Body of pancreas (tissue), 4 donors: Measurements from ENCODE around the gene MPZL1. TPM values are rescaled to one million over a fixed set of nuclear protein-coding genes. Genes with fewer than 3 reads are reported as not detected.
"Not testable (repeated sequence)": the region's sequence is repeated elsewhere in the genome, so short reads cannot be mapped to it uniquely, and the experiment has no call there.

ENCODE experiments used
- ATAC-seq: fragments of 150-250 bp; one replicate; pipeline ENCODE4 v1.9.1; 2016
- DNase-seq, 4 donors: peaks; one replicate each; pipeline ENCODE4 v3.0.0-alpha.2; 2019
- H3K27ac ChIP-seq, 4 donors: fragments of 200-600 bp; sonication (generic); 1 replicate in 3 of 4; 2 replicates in 1 of 4; pipeline versions ENCODE4 v1.5.1 to v1.6.1; 2016 to 2019; ENCODE audit warnings: mild to moderate bottlenecking in 1 of 4, mixed read lengths in 1 of 4, moderate library complexity in 1 of 4
- H3K27me3 ChIP-seq, 2 donors: fragments of 200-600 bp; sonication (generic); one replicate each; pipeline ENCODE4 v1.6.0; 2016; ENCODE audit warnings: mild to moderate bottlenecking in 1 of 2
- H3K36me3 ChIP-seq, 2 donors: fragments of 200-600 bp; sonication (generic); replicated peaks in 1 of 2; 2 replicates each; pipeline ENCODE4 v1.5.1; 2016; ENCODE audit warnings: low read depth in 2 of 2; ENCODE audit not compliant: insufficient read depth in 1 of 2
- H3K4me1 ChIP-seq: fragments of 200-600 bp; sonication (generic); one replicate; pipeline ENCODE4 v1.6.0; 2016
- H3K4me3 ChIP-seq, 2 donors: fragments of 200-600 bp; sonication (generic); 1 replicate in 1 of 2; 2 replicates in 1 of 2; pipeline ENCODE4 v1.5.1; 2016 to 2019
- H3K9me3 ChIP-seq, 3 donors: fragments of 200-600 bp; sonication (generic); 1 replicate in 2 of 3; 2 replicates in 1 of 3; pipeline ENCODE4 v1.5.1; 2016
- POLR2A ChIP-seq, 3 donors: fragments of 450-650 bp; IDR thresholded peaks; one replicate each; pipeline ENCODE4 v1.6.1; 2016; ENCODE audit warnings: antibody characterized with exemption in 3 of 3, mild to moderate bottlenecking in 2 of 3
- WGBS, 2 donors: methylation state at CpG; one replicate each; pipeline ENCODE4 v1.1.5; 2017; 5-methylcytosine and 5-hydroxymethylcytosine counted together
- intact Hi-C: fragments of 100-400 bp; cut with DNase I; formaldehyde crosslinking; loops from one replicate; pipeline ENCODE4 v1.15.1; 2023
- total RNA-seq, 2 donors: library from RNA; depleted of rRNA; stranded (reverse); fragments of >200 nt; gene quantifications; one replicate each; pipeline ENCODE4 v1.1.0, GENCODE V29; 2016
- TF ChIP-seq, protein P1 (sequence below), 7 experiments: fragments of 450-650 bp in 4 of 7; fragments of 200-600 bp in 3 of 7; sonication (generic) in 3 of 7; IDR thresholded peaks; one replicate each; pipeline ENCODE4 v1.5.1; 2016 to 2019; ENCODE audit warnings: antibody characterized with exemption in 7 of 7

MPZL1 gene
- total RNA-seq, 2 donors from 2014 or later = 19.8 to 28.5 TPM

DNA sequence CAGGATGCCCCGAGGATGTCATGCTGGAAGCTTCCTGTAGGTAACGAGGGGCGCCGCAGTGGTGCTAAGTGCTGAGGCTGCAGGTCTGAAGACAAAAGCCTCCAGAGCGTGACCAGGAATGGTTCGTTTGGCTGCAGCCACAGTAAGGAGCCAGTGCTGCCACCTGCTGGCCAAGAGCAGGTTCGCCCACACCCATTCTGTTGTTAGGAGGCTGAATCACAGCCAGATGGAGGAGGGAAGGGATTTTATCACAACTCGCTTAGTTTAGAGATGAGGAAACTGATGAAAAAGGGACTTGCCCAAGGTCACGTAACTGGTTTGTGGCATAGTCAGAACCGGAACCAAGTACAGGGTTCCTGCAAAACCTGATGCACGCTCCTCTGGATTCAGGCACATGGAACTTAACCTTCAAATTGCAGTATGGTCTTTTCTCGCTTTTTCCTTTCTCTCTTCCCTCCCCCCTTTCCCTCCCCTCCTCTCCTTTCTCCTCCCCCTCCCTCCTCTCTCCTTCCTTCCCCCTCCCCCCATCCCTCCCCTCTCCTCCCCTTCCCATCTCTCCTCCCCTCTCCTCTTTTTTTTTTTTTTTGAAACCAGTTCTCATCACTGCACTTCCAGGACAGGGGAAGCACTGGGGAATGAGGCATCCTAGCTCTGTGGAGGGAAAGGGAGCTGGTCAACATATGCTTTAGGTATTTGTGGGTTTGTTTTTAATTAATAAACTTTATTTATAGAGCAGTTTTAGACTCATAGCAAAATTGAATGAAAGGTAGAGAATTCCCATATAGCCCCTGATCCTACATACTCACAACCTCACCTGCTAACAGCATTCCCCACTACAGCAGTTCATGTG, 81.8 kb downstream of the MPZL1 start:
- 8 to 15% methylated on average over 12 of the region's 12 CpGs for WGBS, 2 donors
- Histone ChIP-seq H3K27ac (no peak overlapping the region), H3K36me3 (no peaks in the 10 kb centered on the region), H3K4me3 (no peak overlapping the region), H3K4me1 (no peaks in the 10 kb centered on the region), H3K27me3 (no peaks in the 10 kb centered on the region), H3K9me3 (no peaks in the 10 kb centered on the region)
- TF ChIP-seq, protein P1, sequence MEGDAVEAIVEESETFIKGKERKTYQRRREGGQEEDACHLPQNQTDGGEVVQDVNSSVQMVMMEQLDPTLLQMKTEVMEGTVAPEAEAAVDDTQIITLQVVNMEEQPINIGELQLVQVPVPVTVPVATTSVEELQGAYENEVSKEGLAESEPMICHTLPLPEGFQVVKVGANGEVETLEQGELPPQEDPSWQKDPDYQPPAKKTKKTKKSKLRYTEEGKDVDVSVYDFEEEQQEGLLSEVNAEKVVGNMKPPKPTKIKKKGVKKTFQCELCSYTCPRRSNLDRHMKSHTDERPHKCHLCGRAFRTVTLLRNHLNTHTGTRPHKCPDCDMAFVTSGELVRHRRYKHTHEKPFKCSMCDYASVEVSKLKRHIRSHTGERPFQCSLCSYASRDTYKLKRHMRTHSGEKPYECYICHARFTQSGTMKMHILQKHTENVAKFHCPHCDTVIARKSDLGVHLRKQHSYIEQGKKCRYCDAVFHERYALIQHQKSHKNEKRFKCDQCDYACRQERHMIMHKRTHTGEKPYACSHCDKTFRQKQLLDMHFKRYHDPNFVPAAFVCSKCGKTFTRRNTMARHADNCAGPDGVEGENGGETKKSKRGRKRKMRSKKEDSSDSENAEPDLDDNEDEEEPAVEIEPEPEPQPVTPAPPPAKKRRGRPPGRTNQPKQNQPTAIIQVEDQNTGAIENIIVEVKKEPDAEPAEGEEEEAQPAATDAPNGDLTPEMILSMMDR (IDR thresholded peaks at IDR 0.05) = peak; percentile 88 to 96 (median 91)
- TF ChIP-seq POLR2A (IDR thresholded peaks at IDR 0.05) = no peak
- intact Hi-C loops = no loop called here
- ATAC-seq = peak; percentile 96
- peak; percentile 91 to 94 (median 92) for DNase-seq

DNA sequence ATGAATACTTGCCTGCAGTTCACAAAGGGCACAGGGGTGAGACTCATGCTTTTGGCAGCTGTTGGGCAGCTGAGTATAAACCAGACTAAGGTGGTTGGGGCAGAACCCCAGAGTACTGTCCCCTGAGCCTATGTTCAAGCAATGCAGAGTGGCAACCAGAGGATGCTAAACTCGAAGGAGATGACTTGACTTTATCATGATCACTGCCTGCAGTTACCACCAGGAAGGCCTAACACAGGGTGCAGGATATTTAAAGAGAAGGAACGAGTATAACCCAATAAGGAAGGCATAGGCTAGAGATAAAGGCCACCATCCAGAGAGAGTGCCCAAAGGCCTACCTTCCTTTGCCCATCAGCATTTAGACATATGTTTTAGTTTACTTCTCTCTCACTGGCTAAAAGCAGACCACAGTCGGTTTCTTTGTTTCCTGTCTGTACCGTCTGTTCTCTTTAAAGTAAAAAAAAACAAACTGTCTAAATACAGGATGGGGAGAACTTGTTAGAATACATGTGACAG, 83.3 kb downstream of the MPZL1 start:
- Histone ChIP-seq H3K4me1 (no peaks in the 10 kb centered on the region), H3K27ac (no peak overlapping the region), H3K9me3 (no peaks in the 10 kb centered on the region), H3K27me3 (no peaks in the 10 kb centered on the region), H3K4me3 (no peak overlapping the region), H3K36me3 (no peaks in the 10 kb centered on the region)
- ATAC-seq (no peak), DNase-seq (no peak)
- TF ChIP-seq POLR2A (IDR thresholded peaks at IDR 0.05) = no peak
- TF ChIP-seq, protein P1 (IDR thresholded peaks at IDR 0.05) = no peak
- 53 to 59% methylated on average over 4 of the region's 4 CpGs for WGBS, 2 donors
- intact Hi-C loops = no loop called here

- intact Hi-C loops, ATAC-seq, H3K4me1 ChIP-seq, H3K36me3 ChIP-seq, H3K27ac ChIP-seq, H3K4me3 ChIP-seq, H3K27me3 ChIP-seq, DNase-seq, H3K9me3 ChIP-seq: not testable (repeated sequence)
- 86 to 100% methylated on average over 3 to 22 of the region's 23 CpGs for WGBS, 2 donors
These were observed 84.5 kb downstream of the MPZL1 start for GRCh38 chr1:167806235-167806634.

GRCh38 chr1:167806676-167807075, 84.9 kb downstream of the MPZL1 start:
- intact Hi-C loops, H3K9me3 ChIP-seq, H3K4me1 ChIP-seq, H3K4me3 ChIP-seq, H3K27me3 ChIP-seq, DNase-seq, H3K36me3 ChIP-seq, H3K27ac ChIP-seq, ATAC-seq: not testable (repeated sequence)
- WGBS, 2 donors = 93 to 96% methylated on average over 7 to 12 of the region's 12 CpGs

DNA sequence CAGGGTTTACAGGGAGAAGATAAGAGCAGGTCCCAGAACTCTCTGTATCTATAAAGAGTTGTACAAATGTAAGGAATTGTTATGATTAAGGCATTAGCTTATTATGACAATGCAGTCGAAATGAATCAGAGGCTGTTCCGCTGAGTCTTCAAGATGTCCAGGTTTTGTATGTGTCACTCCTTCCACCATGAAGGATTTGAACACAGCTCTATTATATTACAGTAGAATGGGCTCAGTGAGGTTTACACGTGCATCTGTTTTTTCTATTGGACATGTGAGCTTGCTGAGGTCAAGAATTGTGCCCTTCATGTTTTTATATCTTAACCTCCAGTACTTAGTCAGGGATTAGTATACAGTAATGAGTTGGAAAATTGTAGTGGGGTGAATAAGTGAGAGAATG, 86.3 kb downstream of the MPZL1 start:
- TF ChIP-seq POLR2A (IDR thresholded peaks at IDR 0.05) = no peak
- H3K27me3 ChIP-seq = no peaks in the 10 kb centered on the region
- no peaks in the 10 kb centered on the region for H3K4me1 ChIP-seq
- no peak for ATAC-seq
- H3K36me3 ChIP-seq = no peaks in the 10 kb centered on the region
- H3K4me3 ChIP-seq = no peak overlapping the region
- H3K9me3 ChIP-seq = no peaks in the 10 kb centered on the region
- 83 to 89% methylated on average over 3 of the region's 3 CpGs for WGBS, 2 donors
- intact Hi-C loops = no loop called here
- H3K27ac ChIP-seq = no peak overlapping the region
- DNase-seq = no peak

- no peak overlapping the region for H3K27ac ChIP-seq
- DNase-seq (no peak), ATAC-seq (no peak)
- no peaks in the 10 kb centered on the region for H3K9me3 ChIP-seq
- WGBS, 2 donors = 41 to 47% methylated on average over 3 of the region's 3 CpGs
- no peak overlapping the region for H3K4me3 ChIP-seq
- H3K4me1 ChIP-seq = no peaks in the 10 kb centered on the region
- intact Hi-C loops = no loop called here
- TF ChIP-seq POLR2A (IDR thresholded peaks at IDR 0.05) = no peak
- TF ChIP-seq, protein P1 (IDR thresholded peaks at IDR 0.05) = no peak
- H3K27me3 ChIP-seq = no peaks in the 10 kb centered on the region
- H3K36me3 ChIP-seq = no peaks in the 10 kb centered on the region
These were observed 86.9 kb downstream of the MPZL1 start for GRCh38 chr1:167808690-167809089.
